H1 (cell line): ENCODE measurements around the gene QSOX2. TPM values are rescaled to one million over a fixed set of nuclear protein-coding genes. Genes with fewer than 3 reads are reported as not detected.
A peak's percentile ranks its signal among the peaks of the same experiment; 100 is the strongest.

ENCODE experiments used
- CTCF ChIA-PET: fragments of 300-600 bp; sonication (Branson Sonifier 250); formaldehyde crosslinking; loops from one replicate; lab custom pipeline; 2021; ENCODE audit not compliant: partially characterized antibody; lab: Charles Lee
- POLR2A ChIA-PET: fragments of 300-600 bp; sonication (Branson Sonifier 250); formaldehyde crosslinking; loops from one replicate; lab custom pipeline; 2021; ENCODE audit warnings: inconsistent platforms; ENCODE audit not compliant: partially characterized antibody; lab: Charles Lee
- DNase-seq, 2 experiments: peaks; one replicate each; pipeline versions ENCODE4 v3.0.0 to v3.0.0-alpha.2; 2010 to 2022; ENCODE audit warnings: low spot score in 2 of 2, low read depth in 1 of 2, mixed read lengths in 1 of 2
- FAIRE-seq: peaks from 2 replicates; lab custom pipeline; 2011; peaks lifted over from hg19 to GRCh38; lab: Jason Lieb, UNC
- H2AFZ ChIP-seq: 2 replicates; pipeline ENCODE4 v1.8.1; 2012; ENCODE audit warnings: low read length, inconsistent platforms
- H2AK5ac ChIP-seq: 2 replicates; pipeline ENCODE4 v1.6.1; 2013; ENCODE audit warnings: low read depth, low read length
- H2BK120ac ChIP-seq: replicated peaks from 2 replicates; pipeline ENCODE3; 2013; ENCODE audit warnings: low read depth, low read length, inconsistent platforms
- H2BK12ac ChIP-seq: 2 replicates; pipeline ENCODE4 v1.6.1; 2013; ENCODE audit warnings: low read depth, low read length
- H2BK15ac ChIP-seq: 2 replicates; pipeline ENCODE4 v1.6.1; 2013; ENCODE audit warnings: low read length
- H2BK20ac ChIP-seq: 2 replicates; pipeline ENCODE4 v1.6.1; 2013; ENCODE audit warnings: low read length
- H2BK5ac ChIP-seq: 2 replicates; pipeline ENCODE4 v1.6.1; 2013; ENCODE audit warnings: low read depth, low read length
- H3K14ac ChIP-seq: 2 replicates; pipeline ENCODE4 v1.6.1; 2013; ENCODE audit warnings: inconsistent platforms; ENCODE audit not compliant: insufficient read length
- H3K18ac ChIP-seq: 2 replicates; pipeline ENCODE4 v1.6.1; 2013; ENCODE audit warnings: low read length; ENCODE audit errors: extremely low read depth
- H3K23ac ChIP-seq: 2 replicates; pipeline ENCODE4 v1.6.1; 2013; ENCODE audit warnings: inconsistent platforms; ENCODE audit not compliant: insufficient read length
- H3K23me2 ChIP-seq: 2 replicates; pipeline ENCODE4 v1.6.1; 2013; ENCODE audit warnings: low read depth, low read length
- H3K27ac ChIP-seq: 2 replicates; pipeline ENCODE4 v1.6.1; 2011; ENCODE audit warnings: low read depth, low read length, inconsistent platforms
- H3K27me3 ChIP-seq, 4 experiments: replicated peaks in 1 of 4; 1 replicate in 1 of 4; 2 replicates in 3 of 4; pipeline versions ENCODE4 v1.6.1 to v1.8.1; 2011 to 2013; ENCODE audit warnings: low read length in 3 of 4, mild to moderate bottlenecking in 3 of 4, inconsistent platforms in 2 of 4, mixed read lengths in 2 of 4, moderate library complexity in 1 of 4; ENCODE audit not compliant: control insufficient read depth in 3 of 4, insufficient read depth in 3 of 4; ENCODE audit errors: extremely low read depth in 1 of 4
- H3K36me3 ChIP-seq, 4 experiments: 2 replicates each; pipeline versions ENCODE4 v1.6.1 to v1.8.1; 2011 to 2013; ENCODE audit warnings: mild to moderate bottlenecking in 4 of 4, low read length in 3 of 4, moderate library complexity in 2 of 4, control low read depth in 1 of 4, inconsistent platforms in 1 of 4; ENCODE audit not compliant: insufficient read depth in 4 of 4, control insufficient read depth in 2 of 4
- H3K4ac ChIP-seq: replicated peaks from 2 replicates; pipeline ENCODE3; 2013; ENCODE audit warnings: low read length, low read depth, mixed read lengths, inconsistent platforms; ENCODE audit not compliant: insufficient read length
- H3K4me1 ChIP-seq, 4 experiments: replicated peaks in 1 of 4; 1 replicate in 1 of 4; 2 replicates in 3 of 4; pipeline versions ENCODE4 v1.6.1 to v1.8.1; 2011 to 2013; ENCODE audit warnings: low read length in 3 of 4, inconsistent platforms in 2 of 4, mixed read lengths in 1 of 4; ENCODE audit not compliant: insufficient read depth in 4 of 4, control insufficient read depth in 3 of 4
- H3K4me2 ChIP-seq, 2 experiments: 2 replicates each; pipeline versions ENCODE4 v1.6.1 to v1.8.1; 2011 to 2013; ENCODE audit warnings: low read depth in 2 of 2, low read length in 2 of 2, control low read depth in 1 of 2, inconsistent platforms in 1 of 2, mild to moderate bottlenecking in 1 of 2; ENCODE audit not compliant: insufficient read depth in 1 of 2
- H3K4me3 ChIP-seq, 4 experiments: fragments of 200-600, 300-600 bp in 1 of 4; sonication (generic), shearing (Covaris generic), sonication (Bioruptor Twin) in 1 of 4; 2 replicates each; pipeline versions ENCODE4 v1.5.1 to v1.8.1; 2011 to 2016; ENCODE audit warnings: low read length in 4 of 4, low read depth in 3 of 4, control low read depth in 2 of 4, inconsistent platforms in 2 of 4, mild to moderate bottlenecking in 2 of 4, mixed read lengths in 1 of 4, moderate library complexity in 1 of 4; ENCODE audit not compliant: insufficient read depth in 2 of 4; ENCODE audit errors: extremely low read depth in 1 of 4
- H3K56ac ChIP-seq: replicated peaks from 2 replicates; pipeline ENCODE3; 2013; ENCODE audit warnings: low read depth, mild to moderate bottlenecking, mixed read lengths, low read length, inconsistent platforms; ENCODE audit not compliant: insufficient read length
- H3K79me1 ChIP-seq: 2 replicates; pipeline ENCODE4 v1.6.1; 2013; ENCODE audit warnings: low read depth, low read length, control low read depth
- H3K79me2 ChIP-seq, 2 experiments: 2 replicates each; pipeline versions ENCODE4 v1.6.1 to v1.8.1; 2012 to 2013; ENCODE audit warnings: low read length in 2 of 2, mild to moderate bottlenecking in 2 of 2, inconsistent platforms in 1 of 2; ENCODE audit not compliant: insufficient read depth in 2 of 2, control insufficient read depth in 1 of 2
- H3K9ac ChIP-seq, 4 experiments: replicated peaks in 1 of 4; 1 replicate in 1 of 4; 2 replicates in 3 of 4; pipeline versions ENCODE4 v1.6.1 to v1.8.1; 2011 to 2013; ENCODE audit warnings: low read depth in 3 of 4, low read length in 3 of 4, control low read depth in 2 of 4, mild to moderate bottlenecking in 2 of 4, moderate library complexity in 2 of 4, inconsistent platforms in 1 of 4; ENCODE audit errors: extremely low read depth in 1 of 4
- H3K9me3 ChIP-seq, 2 experiments: 2 replicates each; pipeline versions ENCODE4 v1.6.1 to v1.8.1; 2012 to 2013; ENCODE audit warnings: mild to moderate bottlenecking in 2 of 2, moderate library complexity in 2 of 2, control low read depth in 1 of 2, inconsistent platforms in 1 of 2, low read depth in 1 of 2, low read length in 1 of 2, mixed read lengths in 1 of 2; ENCODE audit not compliant: insufficient read depth in 2 of 2
- H4K20me1 ChIP-seq, 2 experiments: replicated peaks in 1 of 2; 2 replicates each; pipeline versions ENCODE3 to v1.8.1; 2011 to 2013; ENCODE audit warnings: inconsistent platforms in 2 of 2, low read length in 2 of 2, mild to moderate bottlenecking in 1 of 2; ENCODE audit not compliant: insufficient read depth in 2 of 2, control insufficient read depth in 1 of 2
- H4K5ac ChIP-seq: 2 replicates; pipeline ENCODE4 v1.6.1; 2013; ENCODE audit warnings: low read length, low read depth, mixed read lengths, inconsistent platforms; ENCODE audit not compliant: insufficient read length
- H4K8ac ChIP-seq: 2 replicates; pipeline ENCODE4 v1.8.0; 2013; ENCODE audit warnings: mild to moderate bottlenecking, moderate library complexity, low read length, inconsistent platforms; ENCODE audit not compliant: insufficient read depth; ENCODE audit errors: extremely low read depth
- H4K91ac ChIP-seq: replicated peaks from 2 replicates; pipeline ENCODE3; 2013; ENCODE audit warnings: low read length, mixed read lengths, inconsistent platforms; ENCODE audit not compliant: insufficient read length
- CBX8 ChIP-seq: fragments of 300-800, 300-1000 bp; sonication (generic); IDR thresholded peaks from 2 replicates; pipeline ENCODE4 v1.7.1; 2016; ENCODE audit warnings: low read depth, low read length, borderline replicate concordance
- EGR1 ChIP-seq: IDR thresholded peaks from 2 replicates; pipeline ENCODE4 v1.6.1; 2011; ENCODE audit warnings: low read depth, low read length, borderline replicate concordance
- EZH2 ChIP-seq: fragments of 200-600 bp; sonication (generic); IDR thresholded peaks from 2 replicates; pipeline ENCODE4 v1.7.1; 2012; ENCODE audit warnings: low read depth, mild to moderate bottlenecking, moderate library complexity, low read length, inconsistent platforms; ENCODE audit not compliant: severe bottlenecking
- GTF2F1 ChIP-seq: IDR thresholded peaks from 2 replicates; pipeline ENCODE4 v1.6.1; 2012; ENCODE audit warnings: low read depth, low read length, improper control_type of control experiment, borderline replicate concordance
- HDAC6 ChIP-seq: IDR thresholded peaks from one replicate; pipeline ENCODE4 v1.7.1; 2012; ENCODE audit warnings: low read depth, mild to moderate bottlenecking, inconsistent platforms, low read length, moderate library complexity
- RAD21 ChIP-seq, 2 experiments: IDR thresholded peaks in 1 of 2; conservative IDR thresholded peaks in 1 of 2; 2 replicates each; pipeline ENCODE4 v1.6.1; 2011; ENCODE audit warnings: low read depth in 2 of 2, low read length in 2 of 2, improper control_type of control experiment in 1 of 2, inconsistent platforms in 1 of 2, mild to moderate bottlenecking in 1 of 2, moderate library complexity in 1 of 2
- SP2 ChIP-seq: IDR thresholded peaks from 2 replicates; pipeline ENCODE4 v1.6.1; 2012; ENCODE audit warnings: mild to moderate bottlenecking, low read length, inconsistent platforms
- TAF1 ChIP-seq: IDR thresholded peaks from 2 replicates; pipeline ENCODE4 v1.6.1; 2011; ENCODE audit warnings: mild to moderate bottlenecking, low read depth, low read length
- ZNF274 ChIP-seq: IDR thresholded peaks from 2 replicates; pipeline ENCODE4 v1.7.0; 2012; ENCODE audit warnings: low read length, borderline replicate concordance; ENCODE audit errors: extremely low read depth
- WGBS, 2 experiments: shearing (Covaris generic) in 1 of 2; methylation state at CpG; one replicate each; pipeline versions ENCODE4 v1.1.6 to v1.1.7; 2013 to 2015; ENCODE audit warnings: low lambda C conversion rate in 2 of 2, mixed read lengths in 2 of 2, inconsistent platforms in 1 of 2, low coverage in 1 of 2, missing lambda C conversion rate in 1 of 2; ENCODE audit not compliant: insufficient replicate concordance in 2 of 2, insufficient coverage in 1 of 2, insufficient read length in 1 of 2; ENCODE audit errors: extremely low coverage in 1 of 2, missing lambda C conversion rate in 1 of 2; 5-methylcytosine and 5-hydroxymethylcytosine counted together
- polyA plus RNA-seq, 7 experiments: library from polyadenylated mRNA; depleted of rRNA in 3 of 7; stranded (reverse) in 5 of 7; unstranded in 2 of 7; fragments of >200 nt in 5 of 7; fragments of 200-250 nt in 2 of 7; gene quantifications; 1 replicate in 5 of 7; 2 replicates in 1 of 7; 4 replicates in 1 of 7; pipeline versions ENCODE4 v1.2.1 to v1.2.3, GENCODE V29; 2011 to 2013; ENCODE audit warnings: missing spikeins in 2 of 7, mixed read lengths in 2 of 7
- total RNA-seq: library from RNA; stranded (reverse); fragmentation: NEBNext Ultra II Directional; extraction: Animal tissue kit (Norgen Biotek cat#: 25700); gene quantifications from 2 replicates; pipeline ENCODE4 v1.2.1, GENCODE V29; 2021
- TF ChIP-seq, protein P1 (sequence below): IDR thresholded peaks from 2 replicates; pipeline ENCODE4 v1.6.1; 2012; ENCODE audit warnings: inconsistent platforms

QSOX2 gene
- total and polyA plus RNA-seq, 2 of the 8 experiments (the other 6 are each of a cell fraction or from before 2014, with no cell fraction given), result 18.0 to 28.6 TPM

DNA sequence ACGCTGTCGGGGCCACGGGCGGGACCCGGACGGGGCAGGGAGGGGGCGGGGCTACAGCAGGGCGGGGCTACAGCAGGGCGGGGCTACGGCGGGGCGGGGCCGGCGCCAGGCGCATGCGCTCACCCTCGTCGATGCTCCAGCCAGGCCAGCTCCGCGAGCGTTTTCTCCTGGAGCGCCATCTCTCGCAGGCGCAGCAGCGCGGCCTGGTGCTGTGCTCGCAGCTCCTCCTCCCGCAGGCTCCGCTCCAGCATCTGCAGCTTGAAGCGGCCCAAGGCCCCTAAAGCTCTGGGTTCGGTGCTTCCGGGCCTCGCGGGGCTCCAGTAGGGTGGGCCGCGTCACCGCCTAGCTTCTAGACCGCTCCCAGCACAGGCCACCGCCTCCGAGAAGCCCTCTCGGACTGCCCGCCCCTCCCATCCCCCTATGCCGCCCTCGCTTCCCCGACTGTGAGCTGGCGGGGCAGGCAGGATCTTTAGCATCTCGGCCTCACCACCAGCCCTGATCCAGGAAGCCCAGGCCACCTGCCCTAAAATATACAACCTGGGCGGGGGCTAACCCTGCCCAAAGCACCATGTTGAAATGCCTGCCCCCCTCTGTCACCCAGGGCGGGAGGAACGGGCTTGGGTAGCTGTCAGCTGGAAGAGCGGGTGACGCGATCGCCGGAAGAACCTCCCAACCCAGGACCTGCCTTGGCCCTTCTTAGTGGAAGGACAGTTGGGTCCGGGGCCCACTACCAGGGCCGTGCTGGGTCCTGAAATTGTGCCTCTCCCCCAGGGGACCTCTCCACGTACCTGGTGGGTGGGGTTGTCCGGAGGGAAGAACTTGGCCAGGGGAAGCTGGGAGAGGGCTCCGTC lies 21.9 kb upstream of the QSOX2 start:
- 0 out of 2 replicates have a peak overlapping the region, but pooled peaks have one; percentile 87 for H3K18ac ChIP-seq
- H3K4me1 ChIP-seq, result peaks cover 0 to 17% (median 6%) of the 10 kb centered on the region in 4 experiments; a peak in 5 of 7 replicates
- H3K4ac ChIP-seq, result no peak overlapping the region
- peak overlapping the region in 3 of 4 experiments; percentile 29 to 46 (median 39); a peak in 3 of 7 replicates for H3K9ac ChIP-seq
- peak overlapping the region; percentile 21 to 78 (median 49) for H3K4me3 ChIP-seq
- no peak overlapping the region; the same call in 1 of the 2 replicates for H2BK5ac ChIP-seq
- ChIA-PET POLR2A (interaction anchor here (0.7 to 1.2 kb wide), 7 partner anchors 19 to 56 kb away, joined by 3 to 6 read pairs (median 3); partner anchors contain the start of gene QSOX2), CTCF (interaction anchor here (0.7 to 6.0 kb wide), 19 partner anchors 8 to 300 kb away, joined by 3 to 40 read pairs (median 3); no protein-coding TSS in a partner anchor)
- peak overlapping the region; percentile 88; the same call in 1 of the 2 replicates for H2BK15ac ChIP-seq
- H2BK20ac ChIP-seq, result no peak overlapping the region
- no peaks in the 10 kb centered on the region for H4K20me1 ChIP-seq
- 23% methylated on average over 25 of the region's 60 CpGs; no CpG with 5 or more reads in 1 of the 2 experiments for WGBS, 2 experiments
- no peaks in the 10 kb centered on the region for H3K9me3 ChIP-seq
- H4K91ac ChIP-seq, result peak overlapping the region; percentile 56
- peak overlapping the region; percentile 36 for H3K56ac ChIP-seq
- H4K8ac ChIP-seq, result peak overlapping the region; percentile 74; the same call in 1 of the 2 replicates
- no peaks in the 10 kb centered on the region for H3K36me3 ChIP-seq
- no peaks in the 10 kb centered on the region for H3K79me1 ChIP-seq
- peak overlapping the region; percentile 3 to 92; a peak in 3 of 4 replicates for H3K4me2 ChIP-seq
- DNase-seq (peak; percentile 58 to 90), FAIRE-seq (no peak)
- no peak overlapping the region for H3K14ac ChIP-seq
- no peak overlapping the region for H2AK5ac ChIP-seq
- peak overlapping the region; percentile 34 for H4K5ac ChIP-seq
- peak overlapping the region; percentile 98; the same call in 1 of the 2 replicates for H2AFZ ChIP-seq
- no peak overlapping the region for H3K23ac ChIP-seq
- peak overlapping the region; percentile 40; the same call in 1 of the 2 replicates for H3K27ac ChIP-seq
- H3K79me2 ChIP-seq, result no peaks in the 10 kb centered on the region
- peaks cover 4% of the 10 kb centered on the region; the same call in 1 of the 2 replicates for H3K23me2 ChIP-seq
- H3K27me3 ChIP-seq, result no peaks in the 10 kb centered on the region
- H2BK12ac ChIP-seq, result no peak overlapping the region
- no peak overlapping the region for H2BK120ac ChIP-seq
- TF ChIP-seq, protein P1, sequence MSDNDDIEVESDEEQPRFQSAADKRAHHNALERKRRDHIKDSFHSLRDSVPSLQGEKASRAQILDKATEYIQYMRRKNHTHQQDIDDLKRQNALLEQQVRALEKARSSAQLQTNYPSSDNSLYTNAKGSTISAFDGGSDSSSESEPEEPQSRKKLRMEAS, result 0 out of 2 replicates have a peak, but pooled peaks have one; percentile 16
- TF ChIP-seq EGR1 (no peak), CBX8 (no peak), RAD21 (IDR thresholded peaks at IDR 0.05 in 1 of 2, conservative IDR thresholded peaks at IDR 0.05 in 1 of 2; ENCODE audit: low read depth in 2 of 2, low read length in 2 of 2) (peak in 1 of 2 experiments; percentile 26; a peak in 2 of 4 replicates), EZH2 (no peak), SP2 (no peak), TAF1 (peak; percentile 71; the same call in 1 of the 2 replicates), GTF2F1 (no peak), ZNF274 (no peak), HDAC6 (no peak)
